ENCODE results near the gene ZC2HC1B. TPM values are rescaled to one million over a fixed set of nuclear protein-coding genes. Genes with fewer than 3 reads are reported as not detected.

The ZC2HC1B gene
- polyA plus RNA-seq, 1 donor from 2014 or later = not detected

DNA sequence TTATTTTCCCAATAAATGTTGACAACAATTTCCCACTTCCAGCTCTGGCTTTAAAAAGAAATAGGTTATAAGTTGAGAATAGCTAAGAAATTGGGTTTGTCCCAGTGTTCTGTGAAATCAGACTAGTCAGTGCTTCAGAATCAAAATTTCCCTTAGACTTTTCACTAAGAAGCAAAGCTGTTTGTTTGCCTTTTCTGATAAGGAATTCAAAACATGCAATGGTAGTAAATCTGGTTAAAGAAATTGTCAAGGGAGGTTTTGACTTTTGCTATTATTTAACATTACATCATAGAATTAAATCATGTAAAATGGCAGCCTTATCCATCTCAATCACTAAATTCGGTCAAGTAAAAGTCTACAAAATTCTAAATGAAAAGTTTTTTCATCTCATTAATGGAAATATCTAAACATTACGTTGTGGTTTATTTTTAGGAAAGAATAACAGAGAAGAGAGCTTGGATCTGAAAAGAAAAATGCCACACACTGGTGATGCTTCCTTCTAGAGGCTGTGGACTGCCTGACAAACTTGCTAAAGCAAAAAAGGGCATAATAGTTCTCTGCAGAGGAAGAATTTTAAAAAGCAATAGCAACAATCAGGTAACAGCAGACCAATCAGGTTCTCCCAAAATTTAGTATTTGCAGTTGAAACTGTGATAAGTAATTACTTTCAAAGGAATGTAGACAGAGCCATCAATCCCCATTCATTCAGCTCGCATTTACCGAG, 107.4 kb downstream of the ZC2HC1B start:
- Mint-ChIP-seq H3K4me3 (no peak overlapping the region), H3K4me1 (no peaks in the 10 kb centered on the region), H3K27me3 (no peaks in the 10 kb centered on the region), H3K9me3 (no peaks in the 10 kb centered on the region), H3K36me3 (no peaks in the 10 kb centered on the region), H3K27ac (no peak overlapping the region)

DNA sequence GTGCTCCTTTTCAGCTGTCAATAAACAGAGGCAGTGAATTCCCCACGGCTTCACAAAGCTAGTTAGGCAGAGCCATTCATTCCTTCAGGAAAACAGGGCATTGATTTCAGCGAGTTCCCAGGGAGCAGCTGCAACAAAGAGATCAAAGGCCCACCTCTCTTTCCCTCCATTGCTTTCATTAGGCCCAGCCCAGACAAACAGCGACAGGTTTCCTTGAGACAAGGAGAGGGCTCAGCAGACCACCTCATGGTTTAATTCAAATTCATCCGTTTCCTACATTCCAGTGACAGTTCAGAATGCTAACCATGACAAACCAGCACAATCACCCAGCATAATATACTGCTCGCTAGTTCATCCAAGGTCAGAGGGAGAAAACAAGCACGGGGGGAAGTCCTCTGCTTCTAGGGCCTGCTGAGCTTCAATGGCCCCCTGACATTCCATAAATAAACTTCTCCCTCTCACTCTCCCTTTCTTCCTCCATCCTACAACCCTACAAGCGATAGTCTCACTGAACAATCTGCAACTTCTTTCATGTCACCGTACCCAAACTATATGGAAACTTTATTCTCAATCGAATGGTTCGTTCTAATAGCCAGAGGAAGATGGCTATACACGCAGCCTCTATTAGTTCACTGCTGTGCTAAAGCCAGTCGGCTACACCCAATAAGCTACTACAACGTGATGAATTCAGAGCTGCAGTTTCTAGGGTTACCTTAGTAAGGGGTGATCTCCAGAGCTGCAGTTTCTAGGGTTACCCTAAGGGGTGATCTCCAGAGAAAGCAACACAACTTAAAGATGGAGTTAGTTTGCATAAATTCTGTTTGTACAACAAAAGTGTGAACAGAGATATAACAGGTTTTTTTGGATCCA, 109.1 kb downstream of the ZC2HC1B start:
- Mint-ChIP-seq H3K9me3 (no peaks in the 10 kb centered on the region), H3K4me1 (peaks cover 2 to 6% (median 3%) of the 10 kb centered on the region in 3 donors), H3K27me3 (no peaks in the 10 kb centered on the region), H3K36me3 (no peaks in the 10 kb centered on the region), H3K27ac (no peak overlapping the region), H3K4me3 (no peak overlapping the region)

DNA sequence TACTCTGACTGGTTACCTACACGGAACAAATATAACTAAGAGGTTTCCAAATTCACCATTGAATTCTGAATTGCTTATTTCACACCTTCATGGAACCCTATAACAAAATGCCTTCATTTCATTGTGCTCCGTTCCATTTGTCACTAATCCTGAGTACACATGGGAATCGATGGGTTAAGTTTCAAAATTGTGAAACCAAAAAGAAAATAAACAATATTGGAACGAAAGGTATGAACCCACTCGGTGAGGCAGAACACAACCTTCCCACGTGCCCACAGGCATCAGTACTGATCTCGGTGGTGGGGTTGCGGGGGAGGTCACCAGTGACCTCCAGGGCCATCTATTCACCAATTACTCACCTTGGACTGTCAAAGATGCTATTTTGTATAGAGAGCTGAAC, 109.8 kb downstream of the ZC2HC1B start:
- no peak overlapping the region for H3K4me3 Mint-ChIP-seq
- no peaks in the 10 kb centered on the region for H3K36me3 Mint-ChIP-seq
- H3K4me1 Mint-ChIP-seq = peaks cover 2 to 6% (median 3%) of the 10 kb centered on the region in 3 donors
- H3K27me3 Mint-ChIP-seq = no peaks in the 10 kb centered on the region
- H3K27ac Mint-ChIP-seq = no peak overlapping the region
- no peaks in the 10 kb centered on the region for H3K9me3 Mint-ChIP-seq

DNA sequence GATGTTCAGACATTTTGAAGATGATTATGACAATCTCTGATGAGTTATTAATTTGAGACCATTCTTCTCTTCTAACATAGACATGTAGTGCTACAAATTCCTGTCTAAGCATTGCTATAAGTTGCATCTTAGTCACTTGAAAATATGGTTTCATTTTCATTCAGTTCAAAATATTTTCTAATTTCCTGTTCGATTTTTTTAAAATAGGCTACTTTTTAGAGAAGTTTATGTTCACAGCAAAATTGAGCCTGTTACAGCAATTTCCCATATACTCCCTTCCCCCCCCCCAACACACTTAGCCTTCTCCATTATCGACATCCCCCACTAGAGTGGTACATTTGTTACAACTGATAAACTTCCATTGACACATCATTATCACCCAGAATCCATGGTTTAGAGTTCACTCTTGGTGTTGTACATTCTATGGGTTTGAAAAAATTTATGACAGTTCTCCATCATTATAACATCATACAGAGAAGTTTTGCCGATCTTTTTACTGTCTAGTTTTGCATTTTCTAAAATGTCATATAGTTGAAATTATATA, 112.6 kb downstream of the ZC2HC1B start:
- Mint-ChIP-seq H3K4me1 (peaks cover 2 to 6% (median 3%) of the 10 kb centered on the region in 3 donors), H3K27me3 (no peaks in the 10 kb centered on the region), H3K36me3 (peaks cover 2% of the 10 kb centered on the region), H3K4me3 (no peak overlapping the region), H3K9me3 (peaks cover 0 to 2% (median 2%) of the 10 kb centered on the region in 3 donors), H3K27ac (no peak overlapping the region)

DNA sequence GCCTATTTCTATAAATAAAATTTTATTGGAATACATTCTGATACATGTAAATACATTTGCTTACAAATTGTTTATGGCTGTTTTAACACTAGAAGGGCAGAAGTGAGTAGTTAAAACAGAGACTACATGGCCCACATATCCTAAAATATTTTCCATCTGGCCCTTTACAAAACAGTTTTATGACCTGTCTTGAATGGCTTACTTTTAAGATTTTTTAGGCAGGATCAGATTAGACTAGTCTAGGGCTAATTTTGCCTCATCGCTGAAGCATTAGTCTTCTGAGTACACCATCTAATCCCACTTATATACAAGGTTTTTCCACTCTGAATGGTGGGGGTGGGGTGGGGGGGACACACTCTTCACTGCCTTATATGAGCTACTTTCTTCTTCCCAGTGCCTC, 116.6 kb downstream of the ZC2HC1B start:
- H3K9me3 Mint-ChIP-seq = peaks cover 0 to 2% (median 2%) of the 10 kb centered on the region in 3 donors
- no peaks in the 10 kb centered on the region for H3K27me3 Mint-ChIP-seq
- peaks cover 2 to 6% (median 3%) of the 10 kb centered on the region in 3 donors for H3K4me1 Mint-ChIP-seq
- H3K4me3 Mint-ChIP-seq = no peak overlapping the region
- peaks cover 2% of the 10 kb centered on the region for H3K36me3 Mint-ChIP-seq
- no peak overlapping the region for H3K27ac Mint-ChIP-seq

DNA sequence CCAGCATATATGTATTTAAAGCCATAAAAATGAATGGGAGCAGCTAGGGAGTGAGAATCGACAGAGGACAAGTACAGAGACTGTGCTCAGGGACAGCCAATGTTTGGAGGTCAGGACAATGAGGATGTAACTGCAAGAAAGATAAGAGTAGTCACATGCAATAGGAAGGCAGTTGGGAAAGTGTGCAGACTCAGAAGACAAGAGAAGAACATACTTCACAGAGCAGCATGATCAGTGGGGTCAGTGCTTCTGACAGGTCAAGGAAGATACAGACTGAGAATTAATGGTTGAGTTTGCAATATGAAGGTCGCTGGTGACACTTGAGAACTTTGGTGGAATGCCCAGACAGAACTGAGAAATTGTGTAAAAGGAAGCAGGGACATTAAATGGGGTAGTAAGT, 118.7 kb downstream of the ZC2HC1B start:
- peaks cover 0 to 3% (median 0%) of the 10 kb centered on the region in 3 donors for H3K4me1 Mint-ChIP-seq
- no peak overlapping the region for H3K4me3 Mint-ChIP-seq
- H3K27me3 Mint-ChIP-seq = no peaks in the 10 kb centered on the region
- H3K9me3 Mint-ChIP-seq = peaks cover 0 to 2% (median 2%) of the 10 kb centered on the region in 3 donors
- H3K27ac Mint-ChIP-seq = no peak overlapping the region
- peaks cover 2% of the 10 kb centered on the region for H3K36me3 Mint-ChIP-seq

DNA sequence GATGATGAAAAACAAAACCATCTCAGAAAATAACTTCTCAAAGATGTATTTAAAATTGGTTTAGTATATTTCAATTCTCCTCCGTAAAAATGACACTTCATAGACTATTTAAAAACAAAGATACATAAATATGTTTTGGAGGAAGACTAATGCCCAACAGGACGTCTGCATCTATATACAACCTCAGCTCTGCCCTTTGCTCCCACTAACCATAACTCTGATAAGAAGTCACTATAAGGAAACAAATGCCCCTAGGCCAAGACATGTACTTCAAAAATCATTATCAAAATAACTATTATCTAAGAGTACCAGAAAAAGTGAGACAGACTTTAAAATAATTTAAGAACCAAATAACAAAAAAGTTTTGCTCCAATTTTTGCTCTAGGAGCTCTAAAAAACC, 120.4 kb downstream of the ZC2HC1B start:
- peaks cover 2% of the 10 kb centered on the region for H3K36me3 Mint-ChIP-seq
- no peaks in the 10 kb centered on the region for H3K4me1 Mint-ChIP-seq
- no peaks in the 10 kb centered on the region for H3K27me3 Mint-ChIP-seq
- peaks cover 2% of the 10 kb centered on the region in 3 donors for H3K9me3 Mint-ChIP-seq
- no peak overlapping the region for H3K4me3 Mint-ChIP-seq
- H3K27ac Mint-ChIP-seq = no peak overlapping the region

DNA sequence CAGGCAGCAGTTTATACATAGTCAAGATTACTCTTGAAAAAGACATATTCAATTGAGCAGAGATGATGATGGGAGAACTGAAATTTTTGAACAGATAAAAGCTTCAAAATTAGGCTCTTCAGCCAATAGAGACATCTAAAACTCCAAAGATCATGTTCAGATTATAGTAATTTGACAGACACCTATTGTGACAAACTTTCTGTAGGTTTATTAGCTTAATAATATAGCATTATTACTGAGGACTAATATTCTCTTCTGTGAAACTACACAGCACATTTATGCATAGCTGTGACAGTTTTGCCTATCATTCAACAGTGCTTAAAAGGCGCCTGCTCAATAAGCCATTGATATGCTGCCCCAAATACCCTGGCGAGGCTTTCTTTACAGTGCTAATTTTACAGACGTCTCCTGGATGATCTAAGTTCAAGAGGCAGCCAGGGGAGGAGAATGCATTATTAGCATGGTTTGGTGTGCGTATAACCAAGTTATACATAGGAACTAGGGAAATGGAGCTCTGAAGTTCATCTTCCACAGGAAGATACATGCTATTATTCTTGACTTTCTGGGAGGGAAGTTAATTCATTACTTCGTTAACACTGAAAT, 122.3 kb downstream of the ZC2HC1B start:
- H3K36me3 Mint-ChIP-seq = no peaks in the 10 kb centered on the region
- H3K4me1 Mint-ChIP-seq = no peaks in the 10 kb centered on the region
- H3K27ac Mint-ChIP-seq = no peak overlapping the region
- no peaks in the 10 kb centered on the region for H3K27me3 Mint-ChIP-seq
- H3K4me3 Mint-ChIP-seq = no peak overlapping the region
- H3K9me3 Mint-ChIP-seq = peaks cover 0 to 3% (median 0%) of the 10 kb centered on the region in 3 donors

Other genes starting within 250 kb of the ZC2HC1B start
- gene PHACTR2, start 186.5 kb upstream of the ZC2HC1B start, polyA plus RNA-seq = 3.2 TPM
- gene LTV1, start 21.1 kb upstream of the ZC2HC1B start, polyA plus RNA-seq = 23.7 TPM
- 4.5 TPM for gene PLAGL1, start 143.8 kb downstream of the ZC2HC1B start, polyA plus RNA-seq
- 378 TPM for gene SF3B5, start 231.1 kb downstream of the ZC2HC1B start, polyA plus RNA-seq